GM12878 (cell line): Measurements from ENCODE around the gene INPP4B. TPM values are rescaled to one million over a fixed set of nuclear protein-coding genes. Genes with fewer than 3 reads are reported as not detected.

Experiments used
- ATAC-seq: fragments of 200-7000 bp; cut with Tn5 transposase; 3 replicates; pipeline ENCODE4 v1.9.1; 2020; ENCODE audit warnings: mild to moderate bottlenecking, moderate library complexity
- BruUV-seq: library from RNA; stranded (reverse); fragments of 400-500 nt; replicated peaks from 2 replicates; lab custom pipeline; 2021; lab: Mats Ljungman, UMichigan
- CTCF ChIA-PET: fragments of 300-600 bp; sonication (Branson Sonifier 250); formaldehyde crosslinking; extraction: SDS; loops from one replicate; lab custom pipeline; 2021; ENCODE audit warnings: inconsistent platforms; lab: Yijun Ruan, JAX
- POLR2A ChIA-PET: fragments of 350-600 bp; formaldehyde crosslinking; extraction: SDS; loops from one replicate; lab custom pipeline; 2021; ENCODE audit warnings: inconsistent platforms; lab: Charles Lee
- RAD21 ChIA-PET: fragments of 300-600 bp; sonication (Branson Sonifier 250); formaldehyde crosslinking; loops from one replicate; lab custom pipeline; 2023; ENCODE audit warnings: antibody characterized with exemption; ENCODE audit not compliant: unreplicated experiment; lab: Charles Lee
- SMC1A ChIA-PET: fragments of 300-600 bp; sonication (Branson Sonifier 250); formaldehyde crosslinking; loops from one replicate; lab custom pipeline; 2023; ENCODE audit not compliant: unreplicated experiment, uncharacterized antibody; lab: Charles Lee
- DNase-seq: peaks from one replicate; pipeline ENCODE4 v3.0.0-alpha.2; 2011; ENCODE audit warnings: low read depth, low spot score
- FAIRE-seq: peaks from 3 replicates; lab custom pipeline; 2011; peaks lifted over from hg19 to GRCh38; lab: Jason Lieb, UNC
- H2AFZ ChIP-seq: 2 replicates; pipeline ENCODE4 v1.6.0; 2011; ENCODE audit warnings: low read depth, low read length, control low read depth; ENCODE audit not compliant: control insufficient read depth
- H3K27ac ChIP-seq: 2 replicates; pipeline ENCODE4 v1.5.1; 2011; ENCODE audit warnings: control low read depth; ENCODE audit not compliant: control insufficient read depth, insufficient read depth
- H3K27me3 ChIP-seq, 2 experiments: replicated peaks in 1 of 2; 2 replicates each; pipeline versions ENCODE4 v1.6.0 to v1.6.1; 2011; ENCODE audit warnings: low read length in 1 of 2; ENCODE audit not compliant: control insufficient read depth in 2 of 2, insufficient read depth in 2 of 2
- H3K36me3 ChIP-seq, 2 experiments: 2 replicates each; pipeline ENCODE4 v1.5.1; 2011; ENCODE audit warnings: low read length in 1 of 2; ENCODE audit not compliant: control insufficient read depth in 2 of 2, insufficient read depth in 2 of 2
- H3K4me1 ChIP-seq: 2 replicates; pipeline ENCODE4 v1.6.1; 2011; ENCODE audit warnings: mild to moderate bottlenecking, low read length, moderate library complexity, mixed read lengths; ENCODE audit not compliant: control insufficient read depth, insufficient read depth
- H3K4me2 ChIP-seq: 2 replicates; pipeline ENCODE4 v1.6.0; 2011; ENCODE audit warnings: control low read depth; ENCODE audit not compliant: control insufficient read depth, insufficient read depth
- H3K4me3 ChIP-seq: fragments of 200-600 bp; sonication (generic); 2 replicates; pipeline ENCODE4 v1.5.1; 2016
- H3K79me2 ChIP-seq: 2 replicates; pipeline ENCODE4 v1.6.0; 2011; ENCODE audit warnings: low read length; ENCODE audit not compliant: control insufficient read depth, insufficient read depth
- H3K9ac ChIP-seq: 2 replicates; pipeline ENCODE4 v1.8.0; 2011; ENCODE audit warnings: low read length, control low read depth, mixed read lengths; ENCODE audit not compliant: control insufficient read depth, insufficient read depth
- H3K9me3 ChIP-seq: replicated peaks from 3 replicates; pipeline ENCODE4 v1.5.1; 2011; ENCODE audit warnings: mild to moderate bottlenecking, low read length; ENCODE audit not compliant: control insufficient read depth, insufficient read depth
- H4K20me1 ChIP-seq: 2 replicates; pipeline ENCODE4 v1.6.0; 2011; ENCODE audit not compliant: control insufficient read depth, insufficient read depth
- BRCA1 ChIP-seq: IDR thresholded peaks from 2 replicates; pipeline ENCODE4 v1.6.1; 2011; ENCODE audit warnings: low read depth, low read length, improper control_type of control experiment
- CEBPB ChIP-seq, 2 experiments: fragments of 150-350 bp in 1 of 2; IDR thresholded peaks; 2 replicates each; pipeline ENCODE4 v1.6.1; 2012 to 2014; ENCODE audit warnings: low read depth in 2 of 2, low read length in 2 of 2, borderline replicate concordance in 1 of 2, inconsistent platforms in 1 of 2
- DPF2 ChIP-seq: fragments of 450-650 bp; IDR thresholded peaks from 2 replicates; pipeline ENCODE4 v1.6.1; 2017; ENCODE audit warnings: mild to moderate bottlenecking
- IKZF1 ChIP-seq: fragments of 450-650 bp; conservative IDR thresholded peaks from 2 replicates; pipeline ENCODE4 v1.6.1; 2017; ENCODE audit warnings: antibody characterized with exemption, mild to moderate bottlenecking
- MYB ChIP-seq: fragments of 150-350 bp; IDR thresholded peaks from 2 replicates; pipeline ENCODE4 v1.6.1; 2014; ENCODE audit warnings: mild to moderate bottlenecking, low read depth, low read length, borderline replicate concordance
- POLR2A ChIP-seq: IDR thresholded peaks from 2 replicates; pipeline ENCODE4 v1.6.1; 2011; ENCODE audit warnings: low read depth, mild to moderate bottlenecking, low read length
- POU2F2 ChIP-seq: IDR thresholded peaks from 3 replicates; pipeline ENCODE4 v1.6.1; 2011; ENCODE audit warnings: low read depth, mild to moderate bottlenecking, low read length, borderline replicate concordance
- RAD21 ChIP-seq: IDR thresholded peaks from 2 replicates; pipeline ENCODE4 v1.6.1; 2011; ENCODE audit warnings: mild to moderate bottlenecking, low read depth, low read length, moderate library complexity; ENCODE audit not compliant: insufficient read depth
- SUPT20H ChIP-seq: IDR thresholded peaks from 2 replicates; pipeline ENCODE4 v1.6.1; 2011; ENCODE audit warnings: low read depth, mild to moderate bottlenecking, low read length, moderate library complexity, borderline replicate concordance; ENCODE audit not compliant: control insufficient read depth
- TCF7 ChIP-seq: IDR thresholded peaks from 2 replicates; pipeline ENCODE4 v1.6.1; 2014; ENCODE audit warnings: antibody characterized with exemption, borderline replicate concordance
- USF1 ChIP-seq: IDR thresholded peaks from 2 replicates; pipeline ENCODE4 v1.6.1; 2011; ENCODE audit warnings: borderline replicate concordance, low read depth, mild to moderate bottlenecking, moderate library complexity, mixed read lengths, low read length; ENCODE audit not compliant: insufficient read depth; ENCODE audit errors: extremely low read length
- ZNF274 ChIP-seq: IDR thresholded peaks from one replicate; pipeline ENCODE4 v1.8.0; 2011; ENCODE audit not compliant: insufficient read length, insufficient read depth
- WGBS: methylation state at CpG from one replicate; pipeline ENCODE4 v1.1.6; 2016; ENCODE audit warnings: low lambda C conversion rate; ENCODE audit not compliant: insufficient replicate concordance, insufficient coverage; ENCODE audit errors: missing lambda C conversion rate; 5-methylcytosine and 5-hydroxymethylcytosine counted together
- in situ Hi-C: fragments of 300-500 bp; cut with MboI; formaldehyde crosslinking; loops from 9 replicates; pipeline ENCODE4 v1.14.3; 2018; ENCODE audit warnings: mixed read lengths
- intact Hi-C: fragments of 100-400 bp; cut with micrococcal nuclease; formaldehyde crosslinking; loops from one replicate; pipeline ENCODE4 v1.14.2; 2022; ENCODE audit not compliant: unreplicated experiment
- polyA plus RNA-seq, 11 experiments: library from polyadenylated mRNA; depleted of rRNA in 4 of 11; unstranded in 6 of 11; stranded (reverse) in 5 of 11; fragments of >200 nt; fragmentation: Nextera tagmentation in 4 of 11; fragmentation: Illumina TruSeq in 1 of 11; extraction: Ambion mirVana in 4 of 11; extraction: Trizol in 1 of 11; gene quantifications; 1 replicate in 1 of 11; 2 replicates in 10 of 11; pipeline versions ENCODE4 v1.2.1 to v1.2.3, GENCODE V29; 2011 to 2016; ENCODE audit warnings: inconsistent platforms in 2 of 11, missing spikeins in 2 of 11, low read depth in 1 of 11
- total RNA-seq, 4 experiments: library from RNA; depleted of rRNA in 3 of 4; stranded (reverse); fragments of >200 nt in 3 of 4; fragmentation: Illumina TruSeq in 1 of 4; extraction: Trizol in 1 of 4; gene quantifications; 2 replicates each; pipeline versions ENCODE4 v1.2.1 to v1.2.3, GENCODE V29; 2013 to 2021
- TF ChIP-seq, protein P1 (sequence below): IDR thresholded peaks from 2 replicates; pipeline ENCODE4 v1.6.1; 2012; ENCODE audit warnings: low read depth, low read length, improper control_type of control experiment
- TF ChIP-seq, protein P2 (sequence below): IDR thresholded peaks from 2 replicates; pipeline ENCODE4 v1.6.1; 2012; ENCODE audit warnings: improper control_type of control experiment, low read depth, low read length; ENCODE audit not compliant: insufficient replicate concordance

INPP4B gene
- total and polyA plus RNA-seq, 10 of the 15 experiments (the other 5 are each of a cell fraction or from before 2014, with no cell fraction given) = 0.53 to 11.2 (median 0.95) TPM

DNA sequence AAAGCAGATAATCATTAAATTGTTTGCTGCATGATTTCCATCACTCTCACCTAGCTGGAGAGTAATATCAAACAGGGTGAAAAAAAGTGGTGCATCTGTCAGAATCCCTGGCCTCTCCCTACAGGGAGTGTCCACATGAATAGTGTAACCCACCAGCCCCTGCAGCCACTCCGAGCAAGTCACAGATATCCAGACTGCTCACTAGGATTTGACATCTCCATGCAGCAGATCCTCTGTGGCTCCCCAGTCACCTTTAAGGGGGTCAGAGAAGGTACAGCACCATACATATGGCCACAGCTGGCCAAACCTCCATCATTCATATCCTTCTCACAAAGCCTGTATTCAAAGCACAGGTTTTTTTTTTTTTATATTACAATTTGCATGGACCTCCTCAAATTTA lies 536.3 kb downstream of the INPP4B start:
- Histone ChIP-seq H3K9ac (no peak overlapping the region), H3K36me3 (no peaks in the 10 kb centered on the region), H4K20me1 (no peaks in the 10 kb centered on the region), H3K4me2 (no peak overlapping the region), H3K4me3 (no peak overlapping the region), H3K27me3 (no peaks in the 10 kb centered on the region), H3K4me1 (no peaks in the 10 kb centered on the region), H3K9me3 (no peaks in the 10 kb centered on the region), H2AFZ (no peak overlapping the region), H3K79me2 (no peaks in the 10 kb centered on the region), H3K27ac (no peak overlapping the region)
- ChIA-PET SMC1A (interaction anchor here (5.6 kb wide), 1 partner anchor 14 kb away, joined by 38 read pairs; no protein-coding TSS in a partner anchor), CTCF (interaction anchor here (0.7 to 1.3 kb wide), 2 partner anchors 27 to 39 kb away, joined by 3 to 4 read pairs; no protein-coding TSS in a partner anchor), POLR2A (interaction anchor here (0.6 kb wide), 1 partner anchor 1614 kb away, joined by 3 read pairs; no protein-coding TSS in a partner anchor), RAD21 (no interaction called here)
- TF ChIP-seq RAD21 = no peak
- TF ChIP-seq USF1 = no peak
- no peak for TF ChIP-seq SUPT20H
- TF ChIP-seq BRCA1 = no peak
- no peak for TF ChIP-seq POU2F2
- TF ChIP-seq POLR2A = no peak
- no peak for TF ChIP-seq TCF7
- no peak for TF ChIP-seq IKZF1
- TF ChIP-seq, protein P1, sequence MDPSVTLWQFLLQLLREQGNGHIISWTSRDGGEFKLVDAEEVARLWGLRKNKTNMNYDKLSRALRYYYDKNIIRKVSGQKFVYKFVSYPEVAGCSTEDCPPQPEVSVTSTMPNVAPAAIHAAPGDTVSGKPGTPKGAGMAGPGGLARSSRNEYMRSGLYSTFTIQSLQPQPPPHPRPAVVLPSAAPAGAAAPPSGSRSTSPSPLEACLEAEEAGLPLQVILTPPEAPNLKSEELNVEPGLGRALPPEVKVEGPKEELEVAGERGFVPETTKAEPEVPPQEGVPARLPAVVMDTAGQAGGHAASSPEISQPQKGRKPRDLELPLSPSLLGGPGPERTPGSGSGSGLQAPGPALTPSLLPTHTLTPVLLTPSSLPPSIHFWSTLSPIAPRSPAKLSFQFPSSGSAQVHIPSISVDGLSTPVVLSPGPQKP = no peak
- no peak for TF ChIP-seq MYB
- no peak for TF ChIP-seq CEBPB (IDR thresholded peaks at IDR 0.05; ENCODE audit: borderline replicate concordance in 1 of 2, low read depth in 2 of 2, low read length in 2 of 2)
- no peak for TF ChIP-seq DPF2
- TF ChIP-seq, protein P2, sequence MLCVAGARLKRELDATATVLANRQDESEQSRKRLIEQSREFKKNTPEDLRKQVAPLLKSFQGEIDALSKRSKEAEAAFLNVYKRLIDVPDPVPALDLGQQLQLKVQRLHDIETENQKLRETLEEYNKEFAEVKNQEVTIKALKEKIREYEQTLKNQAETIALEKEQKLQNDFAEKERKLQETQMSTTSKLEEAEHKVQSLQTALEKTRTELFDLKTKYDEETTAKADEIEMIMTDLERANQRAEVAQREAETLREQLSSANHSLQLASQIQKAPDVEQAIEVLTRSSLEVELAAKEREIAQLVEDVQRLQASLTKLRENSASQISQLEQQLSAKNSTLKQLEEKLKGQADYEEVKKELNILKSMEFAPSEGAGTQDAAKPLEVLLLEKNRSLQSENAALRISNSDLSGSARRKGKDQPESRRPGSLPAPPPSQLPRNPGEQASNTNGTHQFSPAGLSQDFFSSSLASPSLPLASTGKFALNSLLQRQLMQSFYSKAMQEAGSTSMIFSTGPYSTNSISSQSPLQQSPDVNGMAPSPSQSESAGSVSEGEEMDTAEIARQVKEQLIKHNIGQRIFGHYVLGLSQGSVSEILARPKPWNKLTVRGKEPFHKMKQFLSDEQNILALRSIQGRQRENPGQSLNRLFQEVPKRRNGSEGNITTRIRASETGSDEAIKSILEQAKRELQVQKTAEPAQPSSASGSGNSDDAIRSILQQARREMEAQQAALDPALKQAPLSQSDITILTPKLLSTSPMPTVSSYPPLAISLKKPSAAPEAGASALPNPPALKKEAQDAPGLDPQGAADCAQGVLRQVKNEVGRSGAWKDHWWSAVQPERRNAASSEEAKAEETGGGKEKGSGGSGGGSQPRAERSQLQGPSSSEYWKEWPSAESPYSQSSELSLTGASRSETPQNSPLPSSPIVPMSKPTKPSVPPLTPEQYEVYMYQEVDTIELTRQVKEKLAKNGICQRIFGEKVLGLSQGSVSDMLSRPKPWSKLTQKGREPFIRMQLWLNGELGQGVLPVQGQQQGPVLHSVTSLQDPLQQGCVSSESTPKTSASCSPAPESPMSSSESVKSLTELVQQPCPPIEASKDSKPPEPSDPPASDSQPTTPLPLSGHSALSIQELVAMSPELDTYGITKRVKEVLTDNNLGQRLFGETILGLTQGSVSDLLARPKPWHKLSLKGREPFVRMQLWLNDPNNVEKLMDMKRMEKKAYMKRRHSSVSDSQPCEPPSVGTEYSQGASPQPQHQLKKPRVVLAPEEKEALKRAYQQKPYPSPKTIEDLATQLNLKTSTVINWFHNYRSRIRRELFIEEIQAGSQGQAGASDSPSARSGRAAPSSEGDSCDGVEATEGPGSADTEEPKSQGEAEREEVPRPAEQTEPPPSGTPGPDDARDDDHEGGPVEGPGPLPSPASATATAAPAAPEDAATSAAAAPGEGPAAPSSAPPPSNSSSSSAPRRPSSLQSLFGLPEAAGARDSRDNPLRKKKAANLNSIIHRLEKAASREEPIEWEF = no peak
- no peak for TF ChIP-seq ZNF274
- DNase-seq = no peak
- in situ Hi-C loops = no loop called here
- FAIRE-seq = no peak
- 44% methylated on average over 1 of the region's 1 CpG for WGBS
- ATAC-seq = no peak
- intact Hi-C loops = no loop called here
- BruUV-seq = no TSS peak
